GM10847 (cell line): ENCODE measurements around the gene TP53BP1.

Experiments used
- POLR2A ChIP-seq: IDR thresholded peaks from 2 replicates; pipeline ENCODE4 v1.6.1; 2011; ENCODE audit not compliant: insufficient read length; ENCODE audit errors: extremely low read depth

TP53BP1 gene

GRCh38 chr15:43376017-43376705 is 116.8 kb downstream of the TP53BP1 start:
- TF ChIP-seq POLR2A = no peak

DNA sequence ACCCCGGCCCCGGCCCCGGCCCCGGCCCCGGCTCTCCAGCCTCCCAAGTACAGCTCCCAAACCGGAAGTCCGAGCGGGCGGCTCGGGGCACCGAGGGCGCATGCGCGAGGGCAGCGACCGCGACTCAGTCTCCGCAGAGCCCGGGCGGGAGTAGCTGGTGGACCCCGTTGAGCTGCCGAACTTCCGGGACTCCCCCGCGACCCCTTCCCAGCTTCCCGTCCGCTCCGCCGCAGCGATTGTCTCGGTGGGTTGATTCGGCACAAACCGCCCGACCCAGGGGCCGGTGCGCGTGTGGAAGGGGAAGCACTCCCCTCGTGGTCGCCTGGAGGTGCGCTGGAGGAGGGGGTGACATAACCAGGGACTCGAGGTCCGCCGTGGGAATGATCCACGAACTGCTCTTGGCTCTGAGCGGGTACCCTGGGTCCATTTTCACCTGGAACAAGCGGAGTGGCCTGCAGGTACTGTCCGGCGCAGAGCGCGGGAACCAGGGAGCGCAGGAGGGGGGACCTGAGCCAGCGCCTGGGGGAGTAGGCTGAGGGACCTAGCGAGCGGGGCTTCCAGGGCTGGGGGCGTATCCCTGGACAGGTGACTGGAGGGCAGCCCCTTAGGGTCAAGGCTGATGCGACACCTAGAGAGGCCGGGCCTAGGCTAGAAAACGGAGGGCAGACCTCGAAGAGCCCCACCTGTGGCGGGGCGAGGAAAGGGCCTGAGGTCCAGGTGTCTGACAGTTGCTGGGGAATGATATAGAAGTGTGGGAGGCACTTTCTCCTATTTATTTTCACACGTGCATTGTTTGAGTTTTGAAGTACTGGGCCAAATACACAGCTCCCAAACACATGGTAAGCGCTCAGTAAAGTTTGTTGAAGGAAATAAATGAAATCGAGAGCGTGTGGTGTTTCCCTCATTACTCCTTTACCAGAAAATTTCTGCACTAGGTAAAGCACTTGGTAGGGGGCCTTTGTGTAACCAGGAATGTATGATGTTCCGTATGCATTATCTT is 121.7 kb downstream of the TP53BP1 start, which contains the start of the genes TUBGCP4 and ZSCAN29:
TUBGCP4 (plus strand) TSS at position 127 of the 1,000 bp plus-strand sequence; CDS start at position 381, 254 bp downstream.
ZSCAN29 (minus strand) TSS at position 69 of the 1,000 bp plus-strand sequence. CDS start 1,130 bp downstream, outside the sequence.
- peak; percentile 65 for TF ChIP-seq POLR2A

- TF ChIP-seq POLR2A = no peak
Measured at GRCh38 chr15:43370310-43370974, 122.5 kb downstream of the TP53BP1 start.

- TF ChIP-seq POLR2A = no peak
Measured at GRCh38 chr15:43361313-43361903, 131.5 kb downstream of the TP53BP1 start.

GRCh38 chr15:43360821-43361220 is 132.1 kb downstream of the TP53BP1 start:
- no peak for TF ChIP-seq POLR2A
